ACHN (cell line): ENCODE measurements around the gene COL18A1.

Experiments
- DNase-seq: peaks from one replicate; pipeline ENCODE4 v3.0.0-alpha.2; 2015
- in situ Hi-C: cut with HindIII; loops from 2 replicates; pipeline ENCODE4 v1.10.0; 2017; ENCODE audit warnings: low sequenced_read_pairs, low pct_ligation_motif_present, low pct_unique_long_range_greater_than_20kb

COL18A1 gene

DNA sequence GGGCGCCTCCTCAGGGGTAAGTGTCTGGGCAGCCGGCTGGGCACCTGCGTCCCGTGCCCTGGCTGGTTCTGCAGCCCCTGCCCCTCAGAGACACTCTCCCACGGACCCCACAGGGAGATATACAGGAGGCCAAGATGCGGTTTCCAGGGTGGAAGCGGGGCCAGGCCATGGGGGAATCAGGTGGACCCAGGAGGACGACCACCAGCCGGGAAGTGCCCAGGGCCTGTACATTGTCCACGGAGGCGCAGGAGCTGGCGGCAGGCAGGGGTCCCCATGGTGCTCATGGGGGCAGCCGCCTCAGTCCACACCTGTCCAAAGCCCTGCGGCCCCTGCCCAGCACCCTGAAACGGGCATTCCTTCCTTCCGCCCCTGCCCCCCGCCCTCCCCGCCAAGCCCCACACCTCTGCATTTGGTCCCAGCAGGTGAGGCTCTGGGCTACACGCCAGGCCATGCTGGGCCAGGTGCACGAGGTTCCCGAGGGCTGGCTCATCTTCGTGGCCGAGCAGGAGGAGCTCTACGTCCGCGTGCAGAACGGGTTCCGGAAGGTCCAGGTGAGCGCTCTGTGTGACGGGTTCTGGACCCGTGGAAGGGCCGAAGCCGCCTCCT lies 100.6 kb downstream of the COL18A1 start:
- DNase-seq = no peak
- in situ Hi-C loops = no loop called here

DNA sequence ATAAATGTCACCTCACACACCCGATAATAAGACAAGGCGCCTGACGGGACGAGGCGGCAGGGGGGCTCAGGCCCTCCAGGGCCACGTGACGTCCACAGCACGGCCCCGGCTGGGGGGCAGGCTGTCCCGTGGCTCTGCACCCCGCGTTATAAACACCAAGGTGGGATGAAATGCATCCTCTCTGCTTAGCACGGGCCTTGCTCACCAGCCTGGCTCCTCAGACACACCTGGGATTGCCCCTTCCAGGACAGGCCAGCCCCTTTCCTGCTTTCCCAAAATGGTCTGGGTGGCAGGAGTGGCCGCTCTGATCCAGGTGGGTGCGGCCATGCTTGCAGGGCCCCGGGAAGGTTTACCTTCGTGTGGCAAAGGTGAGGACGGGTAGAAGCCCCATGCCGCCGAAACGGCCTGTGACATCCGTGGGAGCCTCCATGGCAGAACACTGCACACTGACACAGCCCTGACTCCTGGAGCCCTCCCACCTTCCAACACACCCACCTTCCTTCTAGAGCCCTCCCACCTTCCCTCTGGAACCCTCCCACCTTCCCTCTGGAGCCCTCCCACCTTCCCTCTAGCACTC lies 101.4 kb downstream of the COL18A1 start:
- no peak for DNase-seq
- in situ Hi-C loops = no loop called here

DNA sequence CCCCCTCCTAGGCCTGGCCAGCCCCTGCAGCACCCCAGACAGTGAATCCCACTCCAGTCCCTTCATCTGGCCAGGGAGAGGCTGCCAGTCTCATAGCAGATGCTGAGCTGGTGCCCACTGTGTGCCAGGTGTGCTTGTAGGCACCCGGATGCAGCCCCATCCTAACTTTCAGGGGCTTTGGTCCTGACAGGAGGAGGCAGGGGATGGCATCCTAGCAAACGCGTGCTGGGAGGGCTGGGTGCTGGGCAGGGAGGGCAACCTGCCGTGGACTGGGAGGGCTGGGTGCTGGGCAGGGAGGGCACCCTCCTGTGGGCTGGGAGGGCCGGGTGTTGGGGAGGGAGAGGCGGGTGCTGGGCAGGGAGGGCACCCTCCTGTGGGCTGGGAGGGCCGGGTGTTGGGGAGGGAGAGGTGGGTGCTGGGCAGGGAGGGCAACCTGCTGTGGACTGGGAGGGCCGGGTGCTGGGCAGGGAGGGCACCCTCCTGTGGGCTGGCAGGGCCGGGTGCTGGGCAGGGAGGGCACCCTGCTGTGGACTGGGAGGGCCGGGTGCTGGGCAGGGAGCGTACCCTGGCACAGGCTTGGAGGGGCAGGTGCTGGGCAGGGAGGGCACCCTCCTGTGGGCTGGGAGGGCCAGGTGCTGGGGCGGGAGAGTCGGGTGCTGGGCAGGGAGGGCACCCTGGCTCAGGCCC lies 102.0 kb downstream of the COL18A1 start:
- no peak for DNase-seq
- in situ Hi-C loops = no loop called here

DNA sequence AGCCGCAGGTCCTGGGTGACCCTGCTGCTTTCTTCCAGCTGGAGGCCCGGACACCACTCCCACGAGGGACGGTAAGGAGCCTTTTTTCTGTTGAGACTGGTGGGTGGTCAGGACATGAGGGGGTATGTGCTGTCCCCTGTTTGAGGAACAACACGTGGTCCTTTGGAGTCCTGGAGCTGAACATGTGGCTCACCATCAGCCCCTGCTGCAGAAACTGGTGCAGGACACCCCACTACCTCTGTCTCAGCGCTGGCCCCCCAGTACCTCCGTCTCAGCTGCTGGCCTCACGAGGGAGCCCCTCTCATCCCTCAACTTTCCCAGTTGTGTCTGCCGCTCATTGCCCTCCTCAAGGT lies 102.5 kb downstream of the COL18A1 start:
- no peak for DNase-seq
- in situ Hi-C loops = no loop called here

DNA sequence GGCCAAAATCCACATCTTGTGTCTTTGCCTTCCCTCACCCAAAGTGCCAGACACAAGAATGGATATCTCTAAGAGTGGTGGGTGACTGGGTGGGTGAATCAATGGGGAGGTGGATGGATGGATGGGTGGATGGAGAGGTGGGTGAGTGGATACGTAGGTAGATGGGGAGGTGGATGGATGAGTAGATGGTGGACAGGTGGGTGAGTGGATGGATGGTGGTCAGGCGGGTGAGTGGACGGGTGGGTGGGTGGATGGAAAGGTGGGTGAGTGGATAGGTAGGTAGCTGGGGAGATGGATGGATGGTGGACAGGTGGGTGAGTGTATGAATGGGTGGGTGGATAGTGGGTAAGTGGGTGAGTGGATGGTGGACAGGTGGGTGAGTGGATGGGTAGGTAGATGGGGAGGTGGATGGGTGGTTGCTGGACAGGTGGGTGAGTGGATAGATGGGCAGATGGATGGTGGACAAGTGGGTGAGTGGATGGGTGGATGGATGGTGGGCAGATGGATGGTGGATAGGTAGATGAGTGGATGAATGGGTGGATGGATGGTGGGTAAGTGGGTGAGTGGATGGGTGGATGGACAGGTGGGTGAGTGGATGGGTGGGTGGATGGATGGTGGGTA lies 103.0 kb downstream of the COL18A1 start:
- in situ Hi-C loops = no loop called here
- no peak for DNase-seq

DNA sequence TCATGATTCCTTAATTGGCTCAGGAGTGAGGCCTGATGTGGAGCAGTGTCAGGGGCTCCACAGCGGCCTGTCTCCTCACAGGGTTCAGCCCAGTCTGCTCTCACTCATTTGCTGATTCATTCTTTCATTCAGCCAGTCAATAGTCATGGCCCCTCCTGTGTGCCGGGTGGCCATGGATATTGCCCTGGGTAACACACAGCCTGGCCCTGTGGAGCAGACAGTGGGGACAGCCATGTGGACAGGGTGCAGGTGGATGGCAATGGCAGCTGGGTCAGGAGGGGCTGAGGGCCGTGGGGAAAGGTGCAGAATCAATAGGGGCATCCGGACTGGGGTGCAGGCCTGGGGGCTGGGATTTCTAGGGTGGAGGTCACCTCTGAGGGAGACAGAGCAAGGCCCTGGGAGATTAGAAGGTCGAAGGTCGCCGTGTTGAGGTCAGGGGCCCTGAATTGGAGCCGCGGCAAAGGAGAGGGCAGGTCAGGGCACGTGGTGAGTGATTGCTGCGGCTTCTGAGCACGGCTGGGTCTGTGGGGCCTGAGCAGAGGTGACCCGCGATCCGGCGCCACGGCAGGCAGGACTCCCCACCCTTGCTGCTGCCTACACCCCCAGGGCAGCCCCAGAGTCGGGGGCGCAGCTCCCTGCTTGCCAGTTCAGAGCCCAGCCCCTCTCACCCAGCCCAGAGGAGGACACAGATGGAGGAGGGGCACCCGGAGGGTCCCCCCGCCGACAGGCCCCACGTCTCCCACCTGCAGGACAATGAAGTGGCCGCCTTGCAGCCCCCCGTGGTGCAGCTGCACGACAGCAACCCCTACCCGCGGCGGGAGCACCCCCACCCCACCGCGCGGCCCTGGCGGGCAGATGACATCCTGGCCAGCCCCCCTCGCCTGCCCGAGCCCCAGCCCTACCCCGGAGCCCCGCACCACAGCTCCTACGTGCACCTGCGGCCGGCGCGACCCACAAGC lies 103.9 kb downstream of the COL18A1 start:
- in situ Hi-C loops = no loop called here
- DNase-seq = no peak

DNA sequence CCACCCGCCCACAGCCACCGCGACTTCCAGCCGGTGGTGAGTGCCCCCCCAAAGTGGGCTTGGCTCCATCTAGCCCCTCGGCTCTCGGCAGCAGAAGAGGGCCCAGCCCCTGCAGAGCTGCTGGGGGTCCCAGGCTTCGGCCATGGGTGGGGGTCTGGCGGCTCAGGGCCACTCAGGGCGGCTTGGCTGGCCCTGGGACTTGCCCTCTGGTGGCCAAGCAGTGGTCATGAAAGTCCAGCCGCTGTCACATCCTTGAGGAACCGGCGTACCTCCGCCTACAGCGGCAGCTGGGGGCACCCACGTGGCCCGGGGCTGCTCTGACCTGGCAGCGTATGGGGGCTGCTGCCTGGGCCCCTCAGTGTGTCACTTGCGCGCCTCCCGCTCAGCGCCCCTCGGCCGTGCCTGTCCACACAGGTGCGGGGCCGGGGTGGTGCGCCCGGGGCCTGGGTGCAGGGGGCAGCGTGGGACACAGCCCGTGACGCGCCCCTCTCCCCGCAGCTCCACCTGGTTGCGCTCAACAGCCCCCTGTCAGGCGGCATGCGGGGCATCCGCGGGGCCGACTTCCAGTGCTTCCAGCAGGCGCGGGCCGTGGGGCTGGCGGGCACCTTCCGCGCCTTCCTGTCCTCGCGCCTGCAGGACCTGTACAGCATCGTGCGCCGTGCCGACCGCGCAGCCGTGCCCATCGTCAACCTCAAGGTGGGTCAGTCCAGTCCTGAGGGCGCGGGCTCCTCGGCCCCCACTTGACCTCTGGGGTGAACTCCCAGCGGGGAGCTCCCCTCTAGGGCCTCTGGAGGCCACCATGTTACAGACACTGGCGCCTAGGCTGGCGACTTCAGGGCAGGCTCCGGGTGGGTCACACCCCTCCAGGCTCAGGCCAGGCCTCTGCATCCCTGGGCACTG lies 104.9 kb downstream of the COL18A1 start:
- no peak for DNase-seq
- in situ Hi-C loops = no loop called here

DNA sequence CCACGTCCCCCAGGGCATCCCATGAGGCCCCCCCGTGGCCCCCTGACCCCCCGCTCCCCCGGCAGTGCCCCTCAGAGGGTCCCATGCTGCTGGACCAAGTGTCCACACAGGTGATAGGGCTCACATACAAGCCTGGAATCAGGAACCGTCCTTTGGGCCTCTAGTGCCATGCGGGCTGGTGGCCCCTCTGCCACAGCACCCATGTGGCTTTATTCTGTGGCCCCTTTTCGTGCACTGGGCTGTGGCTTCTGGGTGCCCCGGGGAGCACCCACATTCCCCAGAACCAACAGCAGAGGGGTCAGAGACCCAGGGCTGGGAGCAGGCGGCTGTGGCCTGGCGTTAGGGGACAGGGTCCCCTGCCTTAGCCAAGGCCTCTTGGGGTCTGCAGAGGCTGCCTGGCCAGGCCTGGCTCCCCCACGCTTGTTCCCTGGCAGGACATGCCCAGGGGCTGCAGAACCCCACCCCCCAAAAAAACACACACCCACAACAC lies 105.5 kb downstream of the COL18A1 start:
- in situ Hi-C loops = no loop called here
- no peak for DNase-seq

DNA sequence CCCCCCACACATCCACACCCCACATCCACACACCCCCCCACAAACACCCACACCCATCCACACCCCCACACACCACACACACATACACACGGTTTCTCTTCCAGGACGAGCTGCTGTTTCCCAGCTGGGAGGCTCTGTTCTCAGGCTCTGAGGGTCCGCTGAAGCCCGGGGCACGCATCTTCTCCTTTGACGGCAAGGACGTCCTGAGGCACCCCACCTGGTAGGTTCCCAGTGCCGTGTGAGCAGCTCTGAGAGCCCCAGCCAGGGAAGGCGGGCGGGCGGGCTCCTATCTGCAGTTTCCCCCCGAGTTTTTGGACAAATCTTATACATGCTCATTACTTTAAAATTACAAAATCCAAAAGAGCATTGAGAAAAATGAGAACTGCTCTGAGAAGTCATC lies 106.0 kb downstream of the COL18A1 start:
- DNase-seq = no peak
- in situ Hi-C loops = no loop called here

DNA sequence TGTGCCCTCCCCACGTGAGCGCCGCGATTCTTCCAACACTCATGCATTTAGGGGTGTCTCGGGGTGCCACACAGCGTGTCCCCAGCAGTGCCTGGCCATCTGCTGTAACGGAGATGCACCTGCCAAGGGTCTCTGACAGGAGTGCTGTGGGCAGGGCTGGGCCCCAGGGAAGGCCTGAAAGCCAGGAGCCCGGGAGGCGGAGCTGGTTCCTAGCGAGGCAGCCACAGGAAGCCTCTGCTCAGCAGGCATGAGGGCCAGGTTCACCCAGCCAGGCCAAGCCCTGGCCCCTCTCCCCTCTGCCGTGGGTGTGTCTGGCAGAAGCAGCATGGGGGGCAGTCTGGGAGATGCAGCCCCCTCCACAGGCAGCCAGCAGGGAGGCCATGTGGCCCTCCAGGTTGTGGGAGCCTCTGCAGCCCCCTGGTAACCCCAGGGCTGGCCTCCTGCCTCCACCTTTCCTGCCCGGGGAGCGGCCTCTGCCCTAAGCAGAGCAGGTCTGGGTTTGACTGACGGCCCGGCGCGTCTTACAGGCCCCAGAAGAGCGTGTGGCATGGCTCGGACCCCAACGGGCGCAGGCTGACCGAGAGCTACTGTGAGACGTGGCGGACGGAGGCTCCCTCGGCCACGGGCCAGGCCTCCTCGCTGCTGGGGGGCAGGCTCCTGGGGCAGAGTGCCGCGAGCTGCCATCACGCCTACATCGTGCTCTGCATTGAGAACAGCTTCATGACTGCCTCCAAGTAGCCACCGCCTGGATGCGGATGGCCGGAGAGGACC lies 106.9 kb downstream of the COL18A1 start:
- DNase-seq = no peak
- in situ Hi-C loops = no loop called here

DNA sequence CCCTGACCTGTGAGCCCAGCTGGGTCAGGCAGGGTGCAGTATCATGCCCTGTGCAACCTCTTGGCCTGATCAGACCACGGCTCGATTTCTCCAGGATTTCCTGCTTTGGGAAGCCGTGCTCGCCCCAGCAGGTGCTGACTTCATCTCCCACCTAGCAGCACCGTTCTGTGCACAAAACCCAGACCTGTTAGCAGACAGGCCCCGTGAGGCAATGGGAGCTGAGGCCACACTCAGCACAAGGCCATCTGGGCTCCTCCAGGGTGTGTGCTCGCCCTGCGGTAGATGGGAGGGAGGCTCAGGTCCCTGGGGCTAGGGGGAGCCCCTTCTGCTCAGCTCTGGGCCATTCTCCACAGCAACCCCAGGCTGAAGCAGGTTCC lies 107.6 kb downstream of the COL18A1 start:
- in situ Hi-C loops = no loop called here
- DNase-seq = no peak

DNA sequence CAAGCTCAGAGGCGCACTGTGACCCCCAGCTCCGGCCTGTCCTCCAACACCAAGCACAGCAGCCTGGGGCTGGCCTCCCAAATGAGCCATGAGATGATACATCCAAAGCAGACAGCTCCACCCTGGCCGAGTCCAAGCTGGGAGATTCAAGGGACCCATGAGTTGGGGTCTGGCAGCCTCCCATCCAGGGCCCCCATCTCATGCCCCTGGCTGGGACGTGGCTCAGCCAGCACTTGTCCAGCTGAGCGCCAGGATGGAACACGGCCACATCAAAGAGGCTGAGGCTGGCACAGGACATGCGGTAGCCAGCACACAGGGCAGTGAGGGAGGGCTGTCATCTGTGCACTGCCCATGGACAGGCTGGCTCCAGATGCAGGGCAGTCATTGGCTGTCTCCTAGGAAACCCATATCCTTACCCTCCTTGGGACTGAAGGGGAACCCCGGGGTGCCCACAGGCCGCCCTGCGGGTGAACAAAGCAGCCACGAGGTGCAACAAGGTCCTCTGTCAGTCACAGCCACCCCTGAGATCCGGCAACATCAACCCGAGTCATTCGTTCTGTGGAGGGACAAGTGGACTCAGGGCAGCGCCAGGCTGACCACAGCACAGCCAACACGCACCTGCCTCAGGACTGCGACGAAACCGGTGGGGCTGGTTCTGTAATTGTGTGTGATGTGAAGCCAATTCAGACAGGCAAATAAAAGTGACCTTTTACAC lies 108.2 kb downstream of the COL18A1 start:
- DNase-seq = no peak
- in situ Hi-C loops = no loop called here

DNA sequence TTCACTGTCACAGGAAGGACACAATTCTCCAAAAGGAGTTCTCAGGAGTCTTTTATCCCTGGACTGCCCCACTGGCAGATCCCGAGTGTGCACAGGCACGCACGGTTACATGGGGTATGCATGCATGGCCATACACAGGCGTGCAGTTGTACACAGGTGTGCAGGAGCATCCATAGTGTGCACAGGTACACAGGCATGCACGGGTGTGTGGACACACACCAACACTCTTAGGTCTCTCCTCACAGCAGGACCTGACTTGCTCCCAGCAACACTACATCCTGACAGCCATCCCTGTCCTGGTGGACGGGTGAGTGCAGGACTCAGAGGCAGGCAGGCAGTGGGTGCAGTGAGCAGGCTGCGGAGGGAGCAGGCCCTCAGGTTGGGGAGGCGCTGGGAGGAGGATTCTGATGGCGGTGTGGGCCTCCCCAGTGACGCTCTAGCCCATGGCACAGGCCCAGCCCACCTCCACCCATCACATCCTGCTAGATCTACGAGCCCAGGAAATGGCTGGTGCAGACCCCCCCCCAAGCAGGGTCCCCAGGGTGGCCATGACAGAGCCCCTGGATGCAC lies 108.9 kb downstream of the COL18A1 start:
- in situ Hi-C loops = no loop called here

DNA sequence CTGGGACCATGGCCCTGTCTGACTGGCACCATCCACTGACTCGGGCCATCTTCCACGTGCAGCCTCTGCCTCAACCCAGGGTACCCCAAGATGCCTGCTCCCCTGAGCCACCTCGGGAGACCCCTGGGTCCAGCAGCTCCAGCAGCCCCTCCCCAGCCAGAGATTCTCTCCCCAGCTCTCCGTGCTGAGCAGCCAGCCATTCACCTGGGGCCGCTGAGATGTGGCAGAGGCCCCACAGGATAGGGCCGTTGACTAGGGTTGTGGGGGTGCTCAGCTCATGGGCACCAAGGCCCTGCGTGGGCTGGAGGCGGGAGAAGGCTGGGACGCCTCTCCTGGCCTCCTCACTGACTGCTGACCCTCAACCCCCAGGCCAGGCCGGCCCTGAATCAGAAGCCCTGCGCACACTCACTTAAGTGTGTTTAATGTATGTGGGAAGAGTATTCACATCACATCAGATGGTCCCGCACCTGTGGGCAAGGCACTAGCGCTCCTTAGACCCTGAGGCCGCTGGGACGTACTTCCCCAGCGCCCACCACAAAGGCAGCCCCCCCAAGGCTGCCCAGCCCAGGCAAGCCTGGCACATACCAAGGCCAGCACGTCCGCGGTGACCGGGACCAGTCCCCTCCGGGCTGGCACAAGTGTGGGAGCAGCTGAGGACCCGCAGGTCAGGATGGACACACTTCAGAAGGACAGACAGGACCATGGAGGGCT lies 109.5 kb downstream of the COL18A1 start:
- no peak for DNase-seq
- in situ Hi-C loops = no loop called here

More for the DNA sequence above, 108.9 kb downstream of the COL18A1 start:
- DNase-seq = no peak

DNA sequence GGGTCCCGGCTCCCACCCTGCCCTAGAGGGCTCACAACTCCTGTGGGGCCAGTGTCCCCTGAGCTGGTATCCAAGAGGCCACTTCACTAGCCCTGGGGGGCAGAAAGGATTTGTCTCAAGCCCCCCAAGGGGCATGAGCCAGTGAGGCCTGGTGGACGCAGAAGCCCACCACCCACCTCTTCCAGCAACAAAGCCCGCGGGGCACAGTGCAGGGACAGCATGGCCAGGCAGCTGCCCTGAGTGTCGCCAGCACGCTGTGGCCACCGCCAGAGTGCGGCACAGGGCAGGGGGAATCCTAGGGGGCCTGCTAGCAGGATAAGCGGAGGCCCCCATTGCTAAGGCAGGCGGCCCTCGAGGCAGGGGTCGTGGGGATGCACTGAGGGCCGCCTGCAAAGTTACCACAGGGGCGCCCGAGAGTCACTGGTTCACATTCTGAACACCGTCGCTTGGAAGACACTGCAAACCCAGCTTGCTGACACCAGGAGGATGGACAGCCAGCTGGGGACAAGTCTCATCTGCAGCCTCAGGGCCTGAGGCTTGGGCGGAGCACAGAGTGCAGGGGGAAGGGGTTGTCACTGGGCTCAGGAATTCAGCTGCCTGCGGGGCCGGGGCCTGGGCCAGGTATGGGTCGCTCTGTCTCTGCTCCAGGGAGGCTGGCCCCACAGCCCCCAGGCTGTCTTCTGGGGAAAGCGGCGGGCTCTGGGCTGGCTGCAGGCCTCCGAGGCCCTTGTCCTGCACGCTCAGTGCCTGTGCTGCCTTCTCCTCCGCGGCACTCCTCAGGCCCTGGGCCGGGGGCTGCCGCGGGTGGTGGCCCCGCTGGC lies 110.5 kb downstream of the COL18A1 start:
- DNase-seq = no peak
- in situ Hi-C loops = no loop called here
